ENCODE results near the gene TLL2. TPM values are rescaled to one million over a fixed set of nuclear protein-coding genes. Genes with fewer than 3 reads are reported as not detected.

The TLL2 gene
- total RNA-seq, 4 donors from 2014 or later, result 0.20 to 1.1 (median 0.66) TPM

DNA sequence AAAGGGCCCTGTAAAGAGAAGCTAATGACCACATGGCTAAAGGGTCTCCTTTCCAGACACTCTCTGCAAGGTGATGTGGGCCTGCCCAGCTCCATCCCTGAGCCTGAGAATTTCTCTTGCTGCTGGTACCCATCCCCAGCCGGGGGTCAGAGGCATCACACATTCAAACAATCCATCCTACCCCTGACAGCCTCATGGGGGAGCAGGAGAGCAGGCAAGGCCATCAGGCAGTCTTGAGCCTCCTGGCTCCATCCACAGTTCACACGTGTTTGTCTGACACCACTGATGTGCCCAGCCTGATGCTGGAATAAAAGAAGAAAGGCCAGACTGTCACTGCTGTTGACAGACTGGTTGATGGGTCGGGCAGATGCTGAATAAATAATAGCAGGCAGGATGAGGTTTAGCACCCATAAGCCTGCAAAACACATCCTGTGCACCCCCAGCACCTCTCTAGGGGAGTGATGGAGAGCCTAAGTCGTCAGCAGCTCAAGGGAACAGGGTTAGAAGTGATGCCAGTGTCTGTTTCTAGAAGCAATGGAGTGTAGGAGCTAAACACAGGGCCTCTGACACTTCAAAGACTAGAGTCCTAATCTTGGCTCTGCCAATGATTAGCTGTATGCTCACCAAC lies 43.5 kb downstream of the TLL2 start:
- Histone ChIP-seq H3K36me3 (no peaks in the 10 kb centered on the region), H3K4me3 (no peak overlapping the region), H3K9me3 (peaks cover 0 to 7% (median 0%) of the 10 kb centered on the region in 4 donors), H3K27me3 (no peaks in the 10 kb centered on the region), H3K4me1 (no peaks in the 10 kb centered on the region), H3K27ac (no peak overlapping the region)
- no peak for DNase-seq (ENCODE audit: low spot score in 2 of 2)
- TF ChIP-seq, protein P1, sequence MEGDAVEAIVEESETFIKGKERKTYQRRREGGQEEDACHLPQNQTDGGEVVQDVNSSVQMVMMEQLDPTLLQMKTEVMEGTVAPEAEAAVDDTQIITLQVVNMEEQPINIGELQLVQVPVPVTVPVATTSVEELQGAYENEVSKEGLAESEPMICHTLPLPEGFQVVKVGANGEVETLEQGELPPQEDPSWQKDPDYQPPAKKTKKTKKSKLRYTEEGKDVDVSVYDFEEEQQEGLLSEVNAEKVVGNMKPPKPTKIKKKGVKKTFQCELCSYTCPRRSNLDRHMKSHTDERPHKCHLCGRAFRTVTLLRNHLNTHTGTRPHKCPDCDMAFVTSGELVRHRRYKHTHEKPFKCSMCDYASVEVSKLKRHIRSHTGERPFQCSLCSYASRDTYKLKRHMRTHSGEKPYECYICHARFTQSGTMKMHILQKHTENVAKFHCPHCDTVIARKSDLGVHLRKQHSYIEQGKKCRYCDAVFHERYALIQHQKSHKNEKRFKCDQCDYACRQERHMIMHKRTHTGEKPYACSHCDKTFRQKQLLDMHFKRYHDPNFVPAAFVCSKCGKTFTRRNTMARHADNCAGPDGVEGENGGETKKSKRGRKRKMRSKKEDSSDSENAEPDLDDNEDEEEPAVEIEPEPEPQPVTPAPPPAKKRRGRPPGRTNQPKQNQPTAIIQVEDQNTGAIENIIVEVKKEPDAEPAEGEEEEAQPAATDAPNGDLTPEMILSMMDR (IDR thresholded peaks at IDR 0.05), result peak in 2 of 5 experiments; percentile 16
- no peak for TF ChIP-seq POLR2A (IDR thresholded peaks at IDR 0.05)
- WGBS, 2 donors, result 30 to 31% methylated on average over 4 of the region's 4 CpGs

DNA sequence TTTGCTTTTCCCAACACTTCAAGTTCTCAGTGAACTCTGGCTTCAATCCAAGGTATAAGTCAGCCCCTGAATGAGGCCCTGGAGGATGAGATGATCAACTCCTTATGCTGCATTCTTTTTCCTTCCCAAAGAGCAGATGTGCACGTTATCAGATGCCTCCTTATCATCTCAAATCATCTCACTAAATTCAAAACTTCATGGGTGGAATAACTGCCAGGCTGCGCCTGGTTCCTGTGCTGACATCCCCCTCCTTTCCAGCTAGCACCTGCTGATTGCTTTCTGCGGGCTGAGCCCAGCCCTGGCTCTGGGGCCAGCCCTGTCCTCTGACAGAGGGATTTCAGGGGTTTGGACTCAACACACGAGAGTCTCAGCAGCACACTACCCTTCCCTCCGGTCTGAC lies 44.9 kb downstream of the TLL2 start:
- 51 to 56% methylated on average over 5 of the region's 5 CpGs for whole genome bisulfite sequencing, 2 donors
- no peaks in the 10 kb centered on the region for H3K36me3 ChIP-seq
- H3K4me3 ChIP-seq, result no peak overlapping the region
- no peak for DNase-seq (ENCODE audit: low spot score in 2 of 2)
- no peaks in the 10 kb centered on the region for H3K4me1 ChIP-seq
- TF ChIP-seq, protein P1 (IDR thresholded peaks at IDR 0.05), result no peak
- TF ChIP-seq EP300 (IDR thresholded peaks at IDR 0.05), result no peak
- no peak for TF ChIP-seq POLR2A (IDR thresholded peaks at IDR 0.05)
- no peak overlapping the region for H3K27ac ChIP-seq
- H3K9me3 ChIP-seq, result no peaks in the 10 kb centered on the region
- H3K27me3 ChIP-seq, result no peaks in the 10 kb centered on the region

DNA sequence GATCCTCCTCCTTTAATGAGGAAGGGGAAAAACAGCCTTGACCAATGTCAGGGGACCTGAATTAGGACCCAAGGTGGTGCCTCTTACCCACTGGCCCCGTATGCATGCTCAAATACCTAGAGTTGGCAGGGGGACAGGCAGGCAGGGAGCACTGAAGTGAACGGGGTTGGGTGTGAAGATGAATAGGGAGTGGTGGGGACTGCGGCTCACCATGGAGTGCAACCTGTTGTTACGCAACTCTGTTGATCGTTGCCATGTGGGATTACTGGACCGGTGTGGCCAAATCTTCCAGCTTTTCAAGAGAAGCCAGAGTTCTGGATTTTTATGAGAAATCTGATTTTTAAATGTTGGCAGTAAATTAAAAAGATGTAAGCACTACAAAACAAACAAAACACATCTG lies 48.1 kb downstream of the TLL2 start:
- 76 to 85% methylated on average over 6 of the region's 6 CpGs for WGBS, 2 donors
- H3K9me3 ChIP-seq, result peaks cover 0 to 6% (median 0%) of the 10 kb centered on the region in 4 donors
- no peak overlapping the region for H3K4me3 ChIP-seq
- no peaks in the 10 kb centered on the region for H3K27me3 ChIP-seq
- H3K4me1 ChIP-seq, result no peaks in the 10 kb centered on the region
- no peak overlapping the region for H3K27ac ChIP-seq
- H3K36me3 ChIP-seq, result no peaks in the 10 kb centered on the region
- TF ChIP-seq, protein P1 (IDR thresholded peaks at IDR 0.05), result no peak
- TF ChIP-seq EP300 (IDR thresholded peaks at IDR 0.05) (no peak), POLR2A (IDR thresholded peaks at IDR 0.05) (no peak)
- DNase-seq (ENCODE audit: low spot score in 2 of 2), result no peak

DNA sequence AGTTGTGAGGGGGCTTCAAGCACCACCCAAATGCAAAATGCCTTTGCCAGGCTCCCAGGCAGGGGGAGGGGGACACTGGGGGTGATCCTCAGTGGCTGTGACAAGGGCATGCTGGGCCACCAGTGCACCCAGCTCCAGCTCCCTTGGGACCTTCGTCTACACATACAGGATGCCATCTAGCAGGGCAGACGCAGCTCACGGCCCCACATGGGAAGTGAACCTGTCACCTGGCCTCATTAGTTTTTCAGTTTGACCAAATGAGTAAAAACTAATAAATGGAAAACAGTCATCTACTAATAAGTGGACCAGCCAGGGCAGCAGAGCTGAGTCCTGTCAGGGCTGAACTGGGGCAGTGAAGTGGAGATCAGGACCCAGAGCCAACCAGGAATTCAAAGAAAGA lies 50.2 kb downstream of the TLL2 start:
- H3K4me1 ChIP-seq, result no peaks in the 10 kb centered on the region
- no peak overlapping the region for H3K4me3 ChIP-seq
- no peak for TF ChIP-seq POLR2A (IDR thresholded peaks at IDR 0.05)
- TF ChIP-seq, protein P1 (IDR thresholded peaks at IDR 0.05), result no peak
- H3K27ac ChIP-seq, result no peak overlapping the region
- DNase-seq (ENCODE audit: low spot score in 2 of 2), result no peak
- no peaks in the 10 kb centered on the region for H3K27me3 ChIP-seq
- peaks cover 0 to 10% (median 0%) of the 10 kb centered on the region in 4 donors for H3K9me3 ChIP-seq
- H3K36me3 ChIP-seq, result no peaks in the 10 kb centered on the region
- WGBS, 2 donors, result 69 to 85% methylated on average over 3 of the region's 3 CpGs

DNA sequence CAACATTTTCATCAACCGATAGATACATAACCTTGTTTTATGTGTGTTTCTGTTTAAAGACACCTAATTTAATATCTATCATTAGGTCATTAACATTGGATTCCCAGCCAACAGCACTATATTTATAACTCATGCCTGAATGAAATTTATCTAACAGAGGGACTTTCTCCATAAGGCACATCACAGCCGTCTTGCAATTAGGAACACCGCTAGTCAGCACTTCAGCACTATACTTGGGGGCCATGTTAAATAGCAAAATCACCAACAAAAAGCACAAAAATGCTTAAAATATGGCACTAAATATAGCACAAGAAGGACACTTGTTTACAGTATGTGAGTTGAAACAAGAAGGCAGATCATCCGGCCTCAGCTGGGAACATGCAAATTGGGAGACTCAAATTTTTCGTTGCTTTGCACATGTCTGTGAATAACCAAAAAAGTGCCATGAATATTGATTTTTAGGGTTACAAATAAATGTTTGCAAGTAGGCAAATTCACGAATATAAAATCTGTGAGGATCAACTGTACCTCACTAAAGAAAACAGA lies 51.0 kb downstream of the TLL2 start:
- WGBS, 2 donors, result 79 to 85% methylated on average over 6 of the region's 6 CpGs
- no peak overlapping the region for H3K4me3 ChIP-seq

More for the DNA sequence above, 51.0 kb downstream of the TLL2 start:
- Histone ChIP-seq H3K9me3 (peaks cover 0 to 10% (median 0%) of the 10 kb centered on the region in 4 donors), H3K4me1 (no peaks in the 10 kb centered on the region), H3K27me3 (no peaks in the 10 kb centered on the region), H3K27ac (no peak overlapping the region), H3K36me3 (no peaks in the 10 kb centered on the region)
- DNase-seq (ENCODE audit: low spot score in 2 of 2), result no peak
- no peak for TF ChIP-seq POLR2A (IDR thresholded peaks at IDR 0.05)
- TF ChIP-seq, protein P1 (IDR thresholded peaks at IDR 0.05), result no peak
- no peak for TF ChIP-seq EP300 (IDR thresholded peaks at IDR 0.05)

Data from tibial nerve (tissue), 4 donors.